NCI-H1105 treated with DMSO at 0.1 percent for 48 hours (cell line): ENCODE measurements around the gene GLRX5.
"Not testable (repeated sequence)": the region's sequence is repeated elsewhere in the genome, so short reads cannot be mapped to it uniquely, and the experiment has no call there.

Source experiments
- DNase-seq: peaks from one replicate; lab custom pipeline; 2025; lab: John Stamatoyannopoulos, UW

The GLRX5 gene

DNA sequence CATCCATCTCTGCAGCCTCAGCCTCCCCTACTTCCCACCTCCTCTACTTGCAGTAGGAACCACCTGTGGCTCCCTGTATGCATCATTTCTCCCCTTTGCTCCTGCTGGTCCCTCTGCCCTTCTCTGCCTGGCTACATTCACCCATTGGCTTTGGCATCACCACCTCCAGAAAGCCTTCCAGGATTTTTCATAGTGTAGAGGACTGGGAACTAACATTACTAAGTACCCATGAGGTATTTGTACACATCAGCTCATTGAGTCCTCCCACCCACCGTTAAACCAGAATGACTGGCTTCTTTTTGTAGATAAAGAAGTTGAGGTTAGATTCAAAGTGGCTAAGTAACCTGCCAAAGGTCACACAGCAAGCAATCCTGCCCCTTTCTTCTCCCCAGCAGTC is 35.5 kb upstream of the GLRX5 start:
- no peak for DNase-seq

DNA sequence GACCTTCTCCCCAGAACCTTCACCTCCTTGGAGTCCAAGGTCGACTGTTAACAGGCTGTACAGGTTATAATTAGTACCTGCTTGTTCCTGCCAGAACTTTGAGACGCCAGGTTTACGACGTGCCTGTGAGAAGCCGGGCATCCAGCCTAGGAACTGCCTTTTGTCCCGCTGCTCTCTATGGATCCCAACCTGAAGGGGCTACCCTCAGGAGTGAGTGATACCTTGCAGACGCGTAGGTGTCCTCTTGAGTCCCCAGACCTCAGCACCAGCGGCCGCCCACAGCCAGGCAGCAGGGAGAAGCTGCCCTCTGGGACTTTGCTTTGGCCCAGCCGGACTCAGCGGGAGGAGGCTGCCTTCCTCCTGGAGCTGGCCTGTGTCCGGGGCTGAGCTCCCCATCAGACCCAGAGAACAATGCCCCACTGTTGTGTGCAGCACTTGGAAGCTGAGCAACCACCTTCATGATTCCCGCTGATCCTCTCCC is 34.6 kb upstream of the GLRX5 start:
- DNase-seq, result no peak

- DNase-seq, result no peak
Measured at GRCh38 chr14:95500772-95501401, 34.0 kb upstream of the GLRX5 start.

DNA sequence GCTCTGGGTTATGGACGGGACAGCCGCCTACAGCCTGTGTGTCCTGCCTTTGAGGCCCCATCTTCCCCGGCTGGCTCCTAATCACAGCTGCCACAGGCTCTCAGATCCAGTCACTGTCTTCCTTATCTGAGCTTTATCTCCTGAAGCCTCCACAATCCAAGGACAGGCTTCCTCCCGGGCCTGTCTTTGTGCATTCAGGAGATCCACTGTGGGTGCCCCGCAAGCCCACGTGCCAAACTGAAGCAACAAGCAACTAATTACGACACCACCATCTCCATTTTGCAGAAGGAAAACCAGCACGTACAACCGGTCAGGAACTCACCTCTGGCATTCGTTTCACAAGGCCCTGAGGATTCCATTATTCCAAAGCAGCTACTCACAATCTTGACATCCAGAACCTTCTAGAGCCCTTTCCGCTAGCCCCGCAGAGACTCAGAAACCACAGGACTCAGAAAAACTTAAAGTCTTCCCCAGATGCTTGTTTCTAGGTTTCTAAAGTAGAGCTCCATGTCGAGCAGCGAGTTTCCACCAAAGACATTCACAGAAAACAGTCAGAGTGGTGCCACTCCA is 32.4 kb upstream of the GLRX5 start:
- no peak for DNase-seq

DNA sequence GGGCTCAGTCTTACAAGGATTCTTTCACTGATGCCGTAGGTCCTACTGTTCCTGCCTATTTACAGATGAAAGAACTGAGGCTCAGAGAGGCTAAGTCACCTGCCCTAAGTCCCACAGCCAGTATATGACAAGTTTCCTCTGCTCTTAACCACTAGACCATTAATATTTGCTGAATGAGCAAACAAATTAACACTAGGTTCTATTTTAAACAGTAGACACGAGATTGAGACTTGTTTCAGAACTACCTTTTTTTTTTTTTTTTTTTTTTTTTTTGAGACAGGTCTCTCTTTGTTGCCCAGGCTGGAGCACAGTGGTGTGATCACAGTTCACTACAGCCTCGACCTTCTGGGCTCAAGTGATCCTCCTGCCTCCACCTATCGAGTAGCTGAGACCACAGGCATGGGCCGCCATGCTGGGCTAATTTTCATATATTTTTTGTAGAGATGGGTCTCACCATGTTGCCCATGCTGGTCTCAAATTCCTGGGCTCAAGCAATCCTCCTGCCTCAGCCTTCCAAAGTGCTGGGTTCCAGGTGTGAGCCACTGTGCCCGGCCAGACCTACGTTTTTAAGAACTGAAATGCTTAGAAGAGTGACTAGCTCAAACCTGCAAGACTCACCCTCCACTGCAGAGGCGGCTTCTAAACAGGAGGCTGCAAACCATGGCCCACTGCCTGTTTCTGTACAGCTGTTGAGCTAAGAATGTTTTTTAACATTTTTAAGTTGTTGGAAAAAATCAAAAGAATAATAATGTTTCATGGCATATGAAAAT is 31.3 kb upstream of the GLRX5 start:
- DNase-seq, result no peak

GRCh38 chr14:95504135-95505029 is 30.5 kb upstream of the GLRX5 start:
- DNase-seq, result no peak

DNA sequence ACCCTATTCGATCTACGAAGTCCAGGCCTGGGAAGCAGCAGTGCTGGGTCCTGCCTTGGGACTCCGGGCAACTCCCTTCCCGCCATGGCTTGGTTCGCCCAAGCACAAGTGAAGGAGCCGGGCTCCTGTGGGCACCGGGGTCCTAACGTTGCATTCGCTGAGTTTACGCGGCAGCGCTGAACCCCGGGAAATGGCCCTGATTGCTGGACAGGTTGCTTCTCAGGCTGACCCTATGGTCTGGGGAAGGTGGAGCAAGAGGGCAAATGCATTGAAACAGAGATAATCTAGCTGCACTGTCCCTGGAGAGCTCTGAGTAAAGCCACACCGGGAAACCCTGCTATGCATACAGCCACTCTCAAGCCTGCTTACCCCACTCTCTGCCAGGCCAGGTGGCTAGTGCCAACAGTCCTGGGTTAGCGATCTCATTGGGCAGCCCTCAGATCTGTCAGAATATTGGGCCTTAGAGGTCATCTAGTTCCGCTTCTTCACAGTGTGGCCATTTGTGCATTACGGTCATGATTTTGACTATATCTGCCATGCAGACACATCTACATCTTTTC is 29.7 kb upstream of the GLRX5 start:
- no peak for DNase-seq

DNA sequence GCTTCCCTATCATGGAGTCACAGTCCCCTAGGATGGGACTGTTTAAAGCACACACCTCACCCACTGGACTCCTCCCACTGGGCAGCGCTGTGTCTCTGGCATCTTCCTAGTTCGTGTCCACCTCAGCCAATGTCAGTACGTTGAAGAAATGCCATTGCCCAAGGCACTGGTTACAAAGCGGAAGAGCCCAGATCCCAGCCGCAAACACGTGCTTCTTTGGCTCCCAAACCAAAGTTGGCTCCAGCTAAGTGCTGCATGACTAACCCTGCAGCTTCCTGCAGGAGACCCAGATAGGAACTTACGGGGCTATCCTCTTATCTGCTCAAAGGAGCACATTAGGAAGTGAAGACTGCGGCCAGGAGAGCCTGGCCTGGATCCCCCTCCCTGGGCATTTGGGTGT is 27.7 kb upstream of the GLRX5 start:
- no peak for DNase-seq

GRCh38 chr14:95507701-95508103 is 27.1 kb upstream of the GLRX5 start:
- no peak for DNase-seq

- no peak for DNase-seq
Measured at GRCh38 chr14:95508377-95508776, 26.5 kb upstream of the GLRX5 start.

GRCh38 chr14:95509495-95509894 is 25.4 kb upstream of the GLRX5 start:
- no peak for DNase-seq

- DNase-seq, result not testable (repeated sequence)
Measured at GRCh38 chr14:95510344-95510743, 24.5 kb upstream of the GLRX5 start.

DNA sequence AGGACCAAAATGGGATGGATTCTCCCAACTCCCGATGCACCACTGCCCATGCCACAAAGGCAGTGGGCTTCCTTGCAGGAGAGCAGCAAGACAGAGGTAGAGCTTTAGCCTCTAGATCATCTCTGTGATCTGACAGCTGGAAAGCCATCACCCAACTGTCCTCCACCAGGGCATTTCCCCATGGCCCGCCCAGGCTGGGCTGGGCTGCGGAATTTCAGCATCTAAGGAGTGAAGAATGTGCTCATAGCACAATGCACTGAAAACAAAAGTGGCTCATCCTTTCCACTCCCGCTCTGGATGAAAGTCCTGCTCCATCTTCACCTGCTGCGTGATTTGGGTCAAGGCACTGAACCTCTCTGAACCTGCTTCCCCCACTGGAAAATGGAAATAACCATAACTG is 24.0 kb upstream of the GLRX5 start:
- no peak for DNase-seq

GRCh38 chr14:95511687-95512086 is 23.2 kb upstream of the GLRX5 start:
- DNase-seq, result no peak

GRCh38 chr14:95513291-95513690 is 21.6 kb upstream of the GLRX5 start:
- no peak for DNase-seq

DNA sequence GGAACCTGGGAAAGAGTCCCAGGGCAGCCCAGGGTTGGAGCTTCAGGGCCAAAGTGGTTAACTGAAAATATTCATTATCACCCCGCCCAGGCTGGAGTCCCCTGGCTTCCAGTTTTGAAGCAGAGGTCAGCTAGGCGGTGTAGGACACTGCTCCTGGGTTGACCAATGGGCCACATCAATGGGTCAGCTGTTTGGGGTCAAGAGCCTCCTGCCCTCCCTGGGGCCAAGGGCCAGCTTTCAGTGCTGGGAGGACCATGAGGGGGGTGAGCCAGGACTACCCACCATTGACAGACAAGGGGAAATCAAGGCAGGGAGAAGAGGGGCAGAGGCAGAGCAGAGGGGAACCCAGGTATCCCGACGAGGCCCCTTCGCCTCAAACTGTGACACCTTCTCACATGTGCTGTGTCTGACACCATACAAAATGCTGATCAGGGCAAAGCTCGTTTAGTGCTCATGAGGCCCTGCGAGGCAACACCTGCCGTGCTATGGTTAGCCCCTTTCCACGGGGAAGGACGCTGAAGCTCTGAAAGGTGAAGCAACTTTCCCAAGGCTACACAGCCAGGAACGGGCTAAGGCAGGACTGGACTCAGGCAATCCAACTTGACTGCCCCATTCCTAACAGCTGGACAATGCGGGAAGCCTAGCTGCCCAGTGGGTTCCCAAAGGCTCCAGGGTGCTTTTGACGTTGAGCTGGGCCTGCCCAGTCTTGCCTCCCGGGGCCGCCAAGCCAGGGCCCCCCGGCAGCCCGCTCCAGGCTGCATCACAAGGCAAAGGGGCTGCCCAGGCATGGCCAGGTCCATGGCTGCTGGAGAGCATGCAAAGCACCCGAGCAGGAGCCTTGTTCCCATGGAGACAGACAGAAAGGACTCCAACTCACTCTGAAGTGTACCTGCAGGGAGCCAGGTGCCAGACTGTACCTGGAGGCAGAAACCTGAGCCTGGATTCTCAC is 20.4 kb upstream of the GLRX5 start:
- peak; percentile 95 for DNase-seq

GRCh38 chr14:95515080-95515489 is 19.8 kb upstream of the GLRX5 start:
- DNase-seq, result peak; percentile 41

GRCh38 chr14:95515596-95516552 is 19.0 kb upstream of the GLRX5 start:
- peak; percentile 48 for DNase-seq

GRCh38 chr14:95516554-95517181 is 18.2 kb upstream of the GLRX5 start, which contains the start of gene SYNE3:
Gene SYNE3, minus strand, starts transcription at chr14:95516650. Its CDS starts 40,829 bp downstream, at chr14:95475821.
- DNase-seq, result no peak
